SK-N-SH treated with all-trans-retinoic acid at 6 μM for 48 hours (cell line): ENCODE results near the gene MAML3.

Experiments
- ATAC-seq: fragments of 200-7000 bp; cut with Tn5 transposase; 3 replicates; pipeline ENCODE4 v1.9.1; 2020; ENCODE audit warnings: mild to moderate bottlenecking, moderate library complexity
- ARNTL ChIP-seq: fragments of 450-650 bp; formaldehyde crosslinking; IDR thresholded peaks from 2 replicates; pipeline ENCODE4 v1.5.0; 2020; ENCODE audit warnings: low read depth, mild to moderate bottlenecking, moderate library complexity, borderline replicate concordance
- BACH2 ChIP-seq: fragments of 250-450 bp; sonication (Bioruptor Pico); IDR thresholded peaks from 2 replicates; pipeline ENCODE4 v1.9.0; 2021; ENCODE audit warnings: mild to moderate bottlenecking, borderline replicate concordance
- CSDC2 ChIP-seq: fragments of 250-450 bp; sonication (Bioruptor Pico); IDR thresholded peaks from 2 replicates; pipeline ENCODE4 v1.5.0; 2020; ENCODE audit warnings: mild to moderate bottlenecking, moderate library complexity
- ESRRG ChIP-seq: fragments of 250-450 bp; sonication (Bioruptor Pico); IDR thresholded peaks from 2 replicates; pipeline ENCODE4 v1.6.1; 2021; ENCODE audit warnings: mild to moderate bottlenecking
- GLIS3 ChIP-seq: fragments of 250-450 bp; sonication (Bioruptor Pico); IDR thresholded peaks from 2 replicates; pipeline ENCODE4 v1.5.0; 2020; ENCODE audit warnings: mild to moderate bottlenecking, moderate library complexity
- ISL1 ChIP-seq: fragments of 250-450 bp; sonication (Bioruptor Pico); IDR thresholded peaks from 2 replicates; pipeline ENCODE4 v2.1.2; 2022; ENCODE audit warnings: mild to moderate bottlenecking, moderate library complexity
- PPARA ChIP-seq: fragments of 250-450 bp; sonication (Bioruptor Pico); IDR thresholded peaks from 2 replicates; pipeline ENCODE4 v1.5.0; 2020; ENCODE audit warnings: mild to moderate bottlenecking, borderline replicate concordance
- RARB ChIP-seq: fragments of 250-450 bp; sonication (Bioruptor Pico); IDR thresholded peaks from 2 replicates; pipeline ENCODE4 v1.8.0; 2021; ENCODE audit warnings: mild to moderate bottlenecking, moderate library complexity
- SNAI2 ChIP-seq: fragments of 250-450 bp; sonication (Bioruptor Pico); IDR thresholded peaks from 2 replicates; pipeline ENCODE4 v1.5.0; 2020; ENCODE audit warnings: mild to moderate bottlenecking, moderate library complexity
- TCF4 ChIP-seq: fragments of 250-450 bp; sonication (Bioruptor Pico); IDR thresholded peaks from 2 replicates; pipeline ENCODE4 v1.8.0; 2021; ENCODE audit warnings: mild to moderate bottlenecking, moderate library complexity, borderline replicate concordance
- TOX ChIP-seq: fragments of 250-450 bp; sonication (Bioruptor Pico); IDR thresholded peaks from 2 replicates; pipeline ENCODE4 v1.8.0; 2021; ENCODE audit warnings: mild to moderate bottlenecking, moderate library complexity, borderline replicate concordance
- ZC3H10 ChIP-seq: fragments of 250-450 bp; sonication (Bioruptor Pico); IDR thresholded peaks from 2 replicates; pipeline ENCODE4 v1.5.1; 2021; ENCODE audit warnings: mild to moderate bottlenecking, moderate library complexity
- ZFP30 ChIP-seq: fragments of 450-650 bp; formaldehyde crosslinking; IDR thresholded peaks from 2 replicates; pipeline ENCODE4 v1.5.0; 2022; ENCODE audit warnings: mild to moderate bottlenecking, moderate library complexity
- ZNF565 ChIP-seq: fragments of 450-650 bp; formaldehyde crosslinking; conservative IDR thresholded peaks from 2 replicates; pipeline ENCODE4 v1.5.0; 2020; ENCODE audit warnings: low read depth, mild to moderate bottlenecking, moderate library complexity
- ZNF70 ChIP-seq: fragments of 450-650 bp; formaldehyde crosslinking; IDR thresholded peaks from 2 replicates; pipeline ENCODE4 v1.5.0; 2020; ENCODE audit warnings: mild to moderate bottlenecking, moderate library complexity
- ZNF8 ChIP-seq: fragments of 450-650 bp; formaldehyde crosslinking; IDR thresholded peaks from 2 replicates; pipeline ENCODE4 v1.5.0; 2020; ENCODE audit warnings: mild to moderate bottlenecking, moderate library complexity
- TF ChIP-seq, protein P1 (sequence below): fragments of 250-450 bp; sonication (Bioruptor Pico); IDR thresholded peaks from 2 replicates; pipeline ENCODE4 v1.5.1; 2020; ENCODE audit warnings: low read depth, mild to moderate bottlenecking, moderate library complexity
- TF ChIP-seq, protein P2 (sequence below): fragments of 250-450 bp; sonication (Bioruptor Pico); IDR thresholded peaks from 2 replicates; pipeline ENCODE4 v1.8.0; 2021; ENCODE audit warnings: low read depth, mild to moderate bottlenecking, moderate library complexity, borderline replicate concordance
- TF ChIP-seq, protein P3 (sequence below): fragments of 250-450 bp; sonication (Bioruptor Pico); IDR thresholded peaks from 2 replicates; pipeline ENCODE4 v1.5.0; 2020; ENCODE audit warnings: mild to moderate bottlenecking, moderate library complexity

The MAML3 gene

DNA sequence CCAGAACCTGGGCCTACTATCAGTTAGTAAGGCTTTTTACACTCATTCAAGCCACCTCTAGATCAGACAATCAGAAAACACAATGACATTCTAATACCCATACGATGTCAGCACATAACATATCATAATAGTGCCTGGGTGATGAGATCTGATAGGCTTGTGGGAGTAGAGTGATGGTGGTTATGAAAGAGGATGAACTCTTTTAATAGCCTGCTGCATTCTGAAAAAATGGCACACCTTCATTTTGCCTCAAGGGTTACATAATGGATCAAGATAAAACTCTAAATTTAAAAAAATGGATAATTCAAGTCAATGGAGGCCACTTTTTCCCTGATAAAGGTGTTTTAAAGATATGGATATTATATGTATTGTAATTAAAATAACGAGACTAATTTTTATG lies 215.6 kb downstream of the MAML3 start:
- TF ChIP-seq ISL1 (CRISPR knock-in tag) (no peak), GLIS3 (CRISPR knock-in tag) (no peak), ZFP30 (CRISPR knock-in tag) (no peak), PPARA (CRISPR knock-in tag) (no peak), TCF4 (CRISPR knock-in tag) (no peak), ZNF70 (no peak), ESRRG (no peak), ZNF565 (CRISPR knock-in tag) (no peak), BACH2 (CRISPR knock-in tag) (no peak), ARNTL (CRISPR knock-in tag) (no peak), ZC3H10 (no peak), SNAI2 (CRISPR knock-in tag) (no peak)
- TF ChIP-seq, protein P1, sequence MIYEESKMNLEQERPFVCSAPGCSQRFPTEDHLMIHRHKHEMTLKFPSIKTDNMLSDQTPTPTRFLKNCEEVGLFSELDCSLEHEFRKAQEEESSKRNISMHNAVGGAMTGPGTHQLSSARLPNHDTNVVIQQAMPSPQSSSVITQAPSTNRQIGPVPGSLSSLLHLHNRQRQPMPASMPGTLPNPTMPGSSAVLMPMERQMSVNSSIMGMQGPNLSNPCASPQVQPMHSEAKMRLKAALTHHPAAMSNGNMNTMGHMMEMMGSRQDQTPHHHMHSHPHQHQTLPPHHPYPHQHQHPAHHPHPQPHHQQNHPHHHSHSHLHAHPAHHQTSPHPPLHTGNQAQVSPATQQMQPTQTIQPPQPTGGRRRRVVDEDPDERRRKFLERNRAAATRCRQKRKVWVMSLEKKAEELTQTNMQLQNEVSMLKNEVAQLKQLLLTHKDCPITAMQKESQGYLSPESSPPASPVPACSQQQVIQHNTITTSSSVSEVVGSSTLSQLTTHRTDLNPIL (CRISPR knock-in tag) = no peak
- TF ChIP-seq, protein P2, sequence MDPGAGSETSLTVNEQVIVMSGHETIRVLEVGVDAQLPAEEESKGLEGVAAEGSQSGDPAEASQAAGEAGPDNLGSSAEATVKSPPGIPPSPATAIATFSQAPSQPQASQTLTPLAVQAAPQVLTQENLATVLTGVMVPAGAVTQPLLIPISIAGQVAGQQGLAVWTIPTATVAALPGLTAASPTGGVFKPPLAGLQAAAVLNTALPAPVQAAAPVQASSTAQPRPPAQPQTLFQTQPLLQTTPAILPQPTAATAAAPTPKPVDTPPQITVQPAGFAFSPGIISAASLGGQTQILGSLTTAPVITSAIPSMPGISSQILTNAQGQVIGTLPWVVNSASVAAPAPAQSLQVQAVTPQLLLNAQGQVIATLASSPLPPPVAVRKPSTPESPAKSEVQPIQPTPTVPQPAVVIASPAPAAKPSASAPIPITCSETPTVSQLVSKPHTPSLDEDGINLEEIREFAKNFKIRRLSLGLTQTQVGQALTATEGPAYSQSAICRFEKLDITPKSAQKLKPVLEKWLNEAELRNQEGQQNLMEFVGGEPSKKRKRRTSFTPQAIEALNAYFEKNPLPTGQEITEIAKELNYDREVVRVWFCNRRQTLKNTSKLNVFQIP (CRISPR knock-in tag) = no peak
- ATAC-seq = no peak

DNA sequence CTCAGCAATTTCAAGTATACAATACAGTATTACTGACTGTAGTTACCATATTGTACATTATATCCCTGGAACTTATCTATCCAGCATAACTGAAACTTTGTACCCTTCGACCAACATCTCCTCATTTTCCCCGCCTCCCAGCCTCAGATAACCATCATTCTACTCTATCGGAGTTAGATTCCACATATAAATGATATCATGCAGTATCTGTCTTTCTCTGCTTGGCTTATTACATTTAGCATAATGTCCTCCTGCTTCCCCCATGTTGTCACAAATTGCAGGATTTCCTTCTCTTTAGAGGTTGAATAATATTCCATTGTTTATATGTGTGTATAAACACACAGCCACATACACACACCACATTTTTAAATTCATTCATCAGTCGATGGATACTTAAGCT lies 218.1 kb downstream of the MAML3 start:
- no peak for ATAC-seq
- TF ChIP-seq BACH2 (CRISPR knock-in tag) (0 out of 2 replicates have a peak, but pooled peaks have one; percentile 52), ZNF70 (0 out of 2 replicates have a peak, but pooled peaks have one; percentile 54), ESRRG (no peak), ZC3H10 (no peak), TCF4 (CRISPR knock-in tag) (peak; percentile 21; the same call in 1 of the 2 replicates), ZNF8 (CRISPR knock-in tag) (peak; percentile 17; the same call in 1 of the 2 replicates)
- TF ChIP-seq, protein P3, sequence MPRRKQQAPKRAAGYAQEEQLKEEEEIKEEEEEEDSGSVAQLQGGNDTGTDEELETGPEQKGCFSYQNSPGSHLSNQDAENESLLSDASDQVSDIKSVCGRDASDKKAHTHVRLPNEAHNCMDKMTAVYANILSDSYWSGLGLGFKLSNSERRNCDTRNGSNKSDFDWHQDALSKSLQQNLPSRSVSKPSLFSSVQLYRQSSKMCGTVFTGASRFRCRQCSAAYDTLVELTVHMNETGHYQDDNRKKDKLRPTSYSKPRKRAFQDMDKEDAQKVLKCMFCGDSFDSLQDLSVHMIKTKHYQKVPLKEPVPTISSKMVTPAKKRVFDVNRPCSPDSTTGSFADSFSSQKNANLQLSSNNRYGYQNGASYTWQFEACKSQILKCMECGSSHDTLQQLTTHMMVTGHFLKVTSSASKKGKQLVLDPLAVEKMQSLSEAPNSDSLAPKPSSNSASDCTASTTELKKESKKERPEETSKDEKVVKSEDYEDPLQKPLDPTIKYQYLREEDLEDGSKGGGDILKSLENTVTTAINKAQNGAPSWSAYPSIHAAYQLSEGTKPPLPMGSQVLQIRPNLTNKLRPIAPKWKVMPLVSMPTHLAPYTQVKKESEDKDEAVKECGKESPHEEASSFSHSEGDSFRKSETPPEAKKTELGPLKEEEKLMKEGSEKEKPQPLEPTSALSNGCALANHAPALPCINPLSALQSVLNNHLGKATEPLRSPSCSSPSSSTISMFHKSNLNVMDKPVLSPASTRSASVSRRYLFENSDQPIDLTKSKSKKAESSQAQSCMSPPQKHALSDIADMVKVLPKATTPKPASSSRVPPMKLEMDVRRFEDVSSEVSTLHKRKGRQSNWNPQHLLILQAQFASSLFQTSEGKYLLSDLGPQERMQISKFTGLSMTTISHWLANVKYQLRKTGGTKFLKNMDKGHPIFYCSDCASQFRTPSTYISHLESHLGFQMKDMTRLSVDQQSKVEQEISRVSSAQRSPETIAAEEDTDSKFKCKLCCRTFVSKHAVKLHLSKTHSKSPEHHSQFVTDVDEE (CRISPR knock-in tag) = peak; percentile 56

DNA sequence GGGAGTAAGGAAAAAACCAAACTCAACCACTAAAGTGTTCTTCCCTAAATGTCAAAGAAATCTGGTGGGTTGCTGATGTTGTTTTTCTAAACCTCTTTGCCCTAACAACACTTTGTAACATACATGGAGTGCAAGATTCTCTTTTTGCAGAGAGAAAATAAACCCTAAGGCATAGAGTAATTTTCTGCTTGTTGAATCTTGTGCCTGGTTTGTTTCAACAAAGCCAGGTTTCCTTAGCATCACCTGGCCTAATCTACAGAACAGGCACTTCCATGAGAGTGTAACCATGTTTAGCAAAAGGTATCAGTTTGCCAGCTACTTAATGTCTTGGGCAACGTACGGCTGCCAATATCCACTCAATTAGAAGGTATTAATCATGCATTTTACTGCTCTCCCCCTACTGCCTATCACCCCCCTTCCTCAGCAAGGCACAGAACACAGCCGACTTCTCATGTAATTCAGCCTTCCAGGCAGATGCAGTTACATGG lies 219.2 kb downstream of the MAML3 start:
- no peak for TF ChIP-seq ARNTL (CRISPR knock-in tag)
- TF ChIP-seq ZNF8 (CRISPR knock-in tag) = no peak
- no peak for TF ChIP-seq BACH2 (CRISPR knock-in tag)
- TF ChIP-seq, protein P3 (CRISPR knock-in tag) = peak; percentile 76
- peak; percentile 67; the same call in 2 of the 3 replicates for ATAC-seq

DNA sequence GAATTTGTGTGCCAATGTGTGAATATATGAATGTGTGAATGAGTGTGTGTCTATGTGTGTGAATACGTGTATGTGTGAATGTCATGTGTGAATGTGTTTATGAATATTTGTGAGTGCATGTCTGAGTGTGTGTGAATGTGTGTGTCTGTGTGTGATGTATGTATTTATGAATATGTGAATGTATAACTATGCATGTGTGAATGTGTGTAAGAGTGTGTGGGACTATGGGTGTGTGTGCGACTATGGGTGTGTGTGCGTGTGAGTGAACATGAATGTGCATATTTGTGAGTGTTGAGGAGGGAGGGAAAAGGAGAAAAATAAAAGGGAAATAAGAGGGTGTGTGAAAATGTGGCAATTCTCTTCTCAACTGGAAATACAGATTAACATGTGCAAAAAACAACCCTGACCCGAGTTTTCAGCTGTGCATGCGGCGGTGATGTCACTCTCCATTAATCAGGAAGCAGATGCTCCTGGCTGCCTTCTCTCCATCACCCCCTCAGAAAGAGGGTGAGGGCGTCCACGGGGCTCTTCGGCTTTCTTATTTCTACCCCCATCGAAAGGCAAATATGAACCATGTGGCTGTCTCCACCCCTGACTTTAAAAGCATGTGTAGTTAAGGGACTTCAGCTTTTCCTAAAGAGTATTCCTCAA lies 219.8 kb downstream of the MAML3 start:
- peak; percentile 76 for ATAC-seq
- no peak for TF ChIP-seq CSDC2 (CRISPR knock-in tag)
- no peak for TF ChIP-seq TOX
- TF ChIP-seq ZC3H10 = no peak
- no peak for TF ChIP-seq TCF4 (CRISPR knock-in tag)
- TF ChIP-seq ISL1 (CRISPR knock-in tag) = no peak
- TF ChIP-seq RARB (CRISPR knock-in tag) = no peak
- TF ChIP-seq GLIS3 (CRISPR knock-in tag) = no peak
- no peak for TF ChIP-seq ZNF8 (CRISPR knock-in tag)
- no peak for TF ChIP-seq SNAI2 (CRISPR knock-in tag)
- no peak for TF ChIP-seq ESRRG
- TF ChIP-seq ZNF70 = no peak
- TF ChIP-seq, protein P1 (CRISPR knock-in tag) = no peak
- TF ChIP-seq, protein P2 (CRISPR knock-in tag) = no peak
